ENCODE measurements around the gene NOPCHAP1. TPM values are rescaled to one million over a fixed set of nuclear protein-coding genes. Genes with fewer than 3 reads are reported as not detected.
A peak's percentile ranks its signal among the peaks of the same experiment; 100 is the strongest.

NOPCHAP1 gene, protein sequence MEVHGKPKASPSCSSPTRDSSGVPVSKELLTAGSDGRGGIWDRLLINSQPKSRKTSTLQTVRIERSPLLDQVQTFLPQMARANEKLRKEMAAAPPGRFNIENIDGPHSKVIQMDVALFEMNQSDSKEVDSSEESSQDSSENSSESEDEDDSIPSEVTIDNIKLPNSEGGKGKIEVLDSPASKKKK
- 32.5 and 34.2 TPM in 2 replicates for total RNA-seq (2013; cell fraction: nucleolus; rRNA removed)
- total RNA-seq (2014; rRNA removed) (28.9 and 29.8 TPM in 2 replicates), total RNA-seq (2014; rRNA removed; fragmentation: Illumina TruSeq; extraction: Trizol) (38.6 and 41.5 TPM in 2 replicates), total RNA-seq (2021) (39.6 and 40.2 TPM in 2 replicates), polyA plus RNA-seq (2011; rRNA removed) (29.2 and 41.6 TPM in 2 replicates), polyA plus RNA-seq (2014; fragmentation: Illumina TruSeq; extraction: Trizol) (22.6 and 28.0 TPM in 2 replicates), polyA plus RNA-seq (2014; fragmentation: Nextera tagmentation; extraction: Ambion mirVana) (100 to 1,000 TPM; 108 to 115 TPM), polyA plus RNA-seq (2014; rRNA removed) (26.3 and 28.9 TPM in 2 replicates), polyA plus RNA-seq (2016; fragmentation: Nextera tagmentation; extraction: Ambion mirVana) (10 to 100 TPM; 69.2 to 73.1 TPM), polyA minus RNA-seq (2011; rRNA and poly(A)+ RNA removed) (11.1 and 12.7 TPM in 2 replicates), Bru-seq, nascent RNA (percentile 58 among the genes with signal in this experiment), BruChase-seq, experiment 1, labeled RNA remaining after a 6-hour chase (percentile 60 among the genes with signal in this experiment), BruChase-seq, experiment 2, labeled RNA remaining after a 2-hour chase (percentile 61 among the genes with signal in this experiment)
- polyA plus RNA-seq (2011; ENCODE audit: low read depth) = 7.2 TPM
- 16.0 and 16.9 TPM in 2 replicates for polyA plus RNA-seq (2011; cell fraction: cytosol; rRNA removed)
- polyA plus RNA-seq (2011; cell fraction: nucleus; rRNA removed) = 7.6 and 10.5 TPM in 2 replicates
- 30.5 and 56.9 TPM in 2 replicates for polyA plus RNA-seq (2012)
- 5.7 and 9.5 TPM in 2 replicates for polyA minus RNA-seq (2011; cell fraction: cytosol; rRNA and poly(A)+ RNA removed)
- 8.7 and 17.3 TPM in 2 replicates for polyA minus RNA-seq (2011; cell fraction: nucleus; rRNA and poly(A)+ RNA removed)
- long read RNA-seq, experiment 1, full-length matches to known transcripts = 34 of 36 reads
- long read RNA-seq, experiment 1, partial matches to known transcripts = 1 of 36 reads
- long read RNA-seq, experiment 1, other reads (novel, unspliced or antisense) = 1 of 36 reads
- long read RNA-seq, experiment 2, full-length matches to known transcripts = 70 of 79 reads
- long read RNA-seq, experiment 2, partial matches to known transcripts = 0 of 79 reads
- long read RNA-seq, experiment 2, other reads (novel, unspliced or antisense) = 9 of 79 reads

DNA sequence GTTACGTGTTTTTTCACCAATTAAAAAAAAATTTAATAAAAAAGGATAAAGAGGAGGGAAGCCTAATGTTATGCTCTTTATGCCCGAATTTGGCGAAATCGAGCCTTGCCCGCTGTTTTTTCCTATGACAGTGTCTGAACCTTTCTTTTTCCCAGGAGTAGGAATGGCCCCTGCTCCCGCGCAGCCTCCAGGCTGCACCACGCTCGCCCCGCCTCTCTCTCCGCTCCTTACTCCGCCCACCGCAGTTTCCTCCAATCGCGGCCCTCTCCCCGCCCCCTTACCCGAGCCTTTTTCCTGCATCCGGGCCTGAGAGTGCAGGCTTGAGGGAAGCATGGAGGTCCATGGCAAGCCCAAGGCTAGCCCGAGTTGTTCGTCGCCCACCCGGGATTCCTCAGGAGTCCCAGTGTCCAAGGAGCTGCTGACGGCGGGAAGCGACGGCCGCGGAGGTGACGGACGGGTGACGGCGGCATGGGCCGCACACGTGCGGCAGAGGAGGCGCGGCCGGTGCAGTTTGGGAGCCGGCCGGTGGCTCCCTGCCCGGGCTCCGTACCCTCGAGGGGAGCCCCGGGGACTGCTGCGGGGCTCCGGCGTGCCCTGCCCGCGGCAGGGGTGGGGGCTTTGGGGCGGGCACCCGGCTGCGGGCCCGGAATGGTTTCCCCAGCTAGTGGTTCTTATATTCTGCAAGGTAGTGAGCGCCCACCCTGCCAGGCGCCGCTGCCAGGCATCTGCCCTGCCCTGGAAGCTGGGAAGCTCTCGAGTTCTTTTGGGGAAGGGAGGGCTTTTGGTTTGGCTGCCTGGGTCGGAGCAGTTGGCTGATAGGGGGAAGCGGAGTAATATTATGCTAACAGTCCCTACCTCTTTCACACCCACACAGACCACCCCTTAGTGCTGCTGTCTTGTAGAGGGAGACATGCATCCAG lies at the start of gene NOPCHAP1:
Gene NOPCHAP1, plus strand, starts transcription at position 295 of the 920 bp plus-strand sequence. Its CDS starts 37 bp downstream, at position 332.
- Histone ChIP-seq H2AFZ (ENCODE audit: control insufficient read depth, low read depth, low read length) (peak within 1 kb of the TSS; percentile 99), H3K9me3 (replicated peaks; ENCODE audit: control insufficient read depth, insufficient read depth, low read length) (peaks cover 6% of the 10 kb centered on the region; the same call in 2 of the 3 replicates), H3K36me3 (ENCODE audit: control insufficient read depth in 2 of 2, insufficient read depth in 2 of 2, low read length in 1 of 2) (peaks cover 0 to 9% of the 10 kb centered on the region in 2 experiments; a peak in 2 of 4 replicates), H3K4me2 (ENCODE audit: control insufficient read depth, insufficient read depth) (peak within 1 kb of the TSS; percentile 87), H3K27me3 (replicated peaks in 1 of 2; ENCODE audit: control insufficient read depth in 2 of 2, insufficient read depth in 2 of 2, low read length in 1 of 2) (no peaks in the 10 kb centered on the region), H3K27ac (ENCODE audit: control insufficient read depth, insufficient read depth) (peak within 1 kb of the TSS; percentile 69), H3K9ac (ENCODE audit: control insufficient read depth, insufficient read depth, low read length) (peak within 1 kb of the TSS; percentile 82), H3K4me1 (ENCODE audit: control insufficient read depth, insufficient read depth, low read length) (peaks cover 5% of the 10 kb centered on the region; the same call in 1 of the 2 replicates), H3K4me3 (peak within 1 kb of the TSS; percentile 76), H3K79me2 (ENCODE audit: control insufficient read depth, insufficient read depth, low read length) (peaks cover 44% of the 10 kb centered on the region), H4K20me1 (ENCODE audit: control insufficient read depth, insufficient read depth) (no peaks in the 10 kb centered on the region)
- DNase-seq (ENCODE audit: low read depth, low spot score) (peak; percentile 46), FAIRE-seq (no peak), ATAC-seq (peak; percentile 98)
- in situ Hi-C loops (cut with MboI) = no loop called here
- no TSS peak for BruUV-seq (replicated peaks)
- intact Hi-C loops (cut with micrococcal nuclease; ENCODE audit: unreplicated experiment) = loop anchor here (5.0 kb wide), 1 partner anchor 66 kb away; no protein-coding TSS in a partner anchor
- WGBS (ENCODE audit: insufficient coverage, insufficient replicate concordance, low lambda C conversion rate, missing lambda C conversion rate) = 1% methylated on average over 47 of the region's 59 CpGs
- SMC1A ChIA-PET (ENCODE audit: uncharacterized antibody, unreplicated experiment) = interaction anchor here (0.9 to 1.9 kb wide), 6 partner anchors 18 to 605 kb away, joined by 3 to 5 read pairs (median 4); no protein-coding TSS in a partner anchor
- POLR2A ChIA-PET = interaction anchor here (0.7 to 1.3 kb wide), 2 partner anchors 27 to 45 kb away, joined by 3 to 4 read pairs; no protein-coding TSS in a partner anchor
- RAD21 ChIA-PET (ENCODE audit: unreplicated experiment) = interaction anchor here (1.0 kb wide), 1 partner anchor 305 kb away, joined by 3 read pairs; no protein-coding TSS in a partner anchor
- CTCF ChIA-PET = interaction anchor here (1.9 kb wide), 1 partner anchor 27 kb away, joined by 5 read pairs; no protein-coding TSS in a partner anchor
- TF ChIP-seq BCL3 (IDR thresholded peaks at IDR 0.05; ENCODE audit: borderline replicate concordance, insufficient read depth, low read depth, low read length, poor library complexity, severe bottlenecking) (no peak), ZNF274 (IDR thresholded peaks at IDR 0.05; ENCODE audit: insufficient read depth, insufficient read length) (no peak), NR2C1 (IDR thresholded peaks at IDR 0.05) (no peak), CREB1 (IDR thresholded peaks at IDR 0.05; ENCODE audit: low read depth) (no peak), BCL11A (IDR thresholded peaks at IDR 0.05; ENCODE audit: low read depth, low read length) (no peak), MTA2 (IDR thresholded peaks at IDR 0.05; ENCODE audit: low read depth) (peak; percentile 27; the same call in 1 of the 2 replicates), FOXK2 (IDR thresholded peaks at IDR 0.05) (no peak), MEF2A (IDR thresholded peaks at IDR 0.05; ENCODE audit: insufficient read depth, low read depth, low read length) (no peak)
- TF ChIP-seq, protein P1, sequence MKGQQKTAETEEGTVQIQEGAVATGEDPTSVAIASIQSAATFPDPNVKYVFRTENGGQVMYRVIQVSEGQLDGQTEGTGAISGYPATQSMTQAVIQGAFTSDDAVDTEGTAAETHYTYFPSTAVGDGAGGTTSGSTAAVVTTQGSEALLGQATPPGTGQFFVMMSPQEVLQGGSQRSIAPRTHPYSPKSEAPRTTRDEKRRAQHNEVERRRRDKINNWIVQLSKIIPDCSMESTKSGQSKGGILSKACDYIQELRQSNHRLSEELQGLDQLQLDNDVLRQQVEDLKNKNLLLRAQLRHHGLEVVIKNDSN (IDR thresholded peaks at IDR 0.05; ENCODE audit: borderline replicate concordance, extremely low read length, insufficient read depth, low read depth, low read length) = peak; percentile 15
- TF ChIP-seq, protein P2, sequence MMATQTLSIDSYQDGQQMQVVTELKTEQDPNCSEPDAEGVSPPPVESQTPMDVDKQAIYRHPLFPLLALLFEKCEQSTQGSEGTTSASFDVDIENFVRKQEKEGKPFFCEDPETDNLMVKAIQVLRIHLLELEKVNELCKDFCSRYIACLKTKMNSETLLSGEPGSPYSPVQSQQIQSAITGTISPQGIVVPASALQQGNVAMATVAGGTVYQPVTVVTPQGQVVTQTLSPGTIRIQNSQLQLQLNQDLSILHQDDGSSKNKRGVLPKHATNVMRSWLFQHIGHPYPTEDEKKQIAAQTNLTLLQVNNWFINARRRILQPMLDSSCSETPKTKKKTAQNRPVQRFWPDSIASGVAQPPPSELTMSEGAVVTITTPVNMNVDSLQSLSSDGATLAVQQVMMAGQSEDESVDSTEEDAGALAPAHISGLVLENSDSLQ (IDR thresholded peaks at IDR 0.05) = peak; percentile 81
